SU-DHL-6 (cell line): Measurements from ENCODE around the gene SLTM.

ENCODE experiments used
- H2AFZ ChIP-seq: fragments of 200-600 bp; sonication (generic); 2 replicates; pipeline ENCODE4 v1.6.1; 2014; ENCODE audit warnings: low read depth, mild to moderate bottlenecking, moderate library complexity, mixed read lengths, antibody characterized with exemption, low read length; ENCODE audit not compliant: severe bottlenecking
- H3F3A ChIP-seq: fragments of 200-600 bp; shearing (Covaris generic); 2 replicates; pipeline ENCODE4 v1.6.0; 2016; ENCODE audit warnings: antibody characterized with exemption, mild to moderate bottlenecking; ENCODE audit not compliant: insufficient read depth
- H3K27ac ChIP-seq: fragments of 200-600 bp; sonication (generic); 2 replicates; pipeline ENCODE4 v1.5.1; 2016; ENCODE audit warnings: low read depth, mild to moderate bottlenecking, low read length, moderate library complexity, mixed read lengths
- H3K27me3 ChIP-seq: fragments of 200-600 bp; sonication (generic), shearing (Covaris generic); 2 replicates; pipeline ENCODE4 v1.6.0; 2014; ENCODE audit warnings: mild to moderate bottlenecking, low read length
- H3K36me3 ChIP-seq: fragments of 200-600 bp; sonication (generic); 2 replicates; pipeline ENCODE4 v1.6.1; 2014; ENCODE audit warnings: mild to moderate bottlenecking, low read length, mixed read lengths
- H3K4me2 ChIP-seq: fragments of 300-600, 200-600 bp; shearing (Covaris generic), sonication (generic); 2 replicates; pipeline ENCODE4 v1.6.0; 2014; ENCODE audit warnings: low read length, low read depth, mild to moderate bottlenecking; ENCODE audit not compliant: poor library complexity, severe bottlenecking
- H3K4me3 ChIP-seq: fragments of 200-600 bp; sonication (generic); 2 replicates; pipeline ENCODE4 v1.5.1; 2014; ENCODE audit warnings: antibody characterized with exemption, low read length, mild to moderate bottlenecking, mixed read lengths; ENCODE audit not compliant: insufficient read depth, poor library complexity, severe bottlenecking
- H3K79me2 ChIP-seq: fragments of 200-600 bp; sonication (generic); 2 replicates; pipeline ENCODE4 v1.6.1; 2014; ENCODE audit warnings: mild to moderate bottlenecking, low read length, moderate library complexity; ENCODE audit not compliant: insufficient read depth
- H3K9ac ChIP-seq: fragments of 200-600 bp; sonication (generic); 2 replicates; pipeline ENCODE4 v1.7.0; 2014; ENCODE audit warnings: mild to moderate bottlenecking, low read length
- H3K9me2 ChIP-seq: fragments of 200-600 bp; sonication (generic); replicated peaks from 2 replicates; pipeline ENCODE4 v1.6.1; 2014; ENCODE audit warnings: low read length; ENCODE audit not compliant: insufficient read depth
- H3K9me3 ChIP-seq: fragments of 200-600 bp; sonication (generic); 2 replicates; pipeline ENCODE4 v1.6.1; 2014; ENCODE audit warnings: low read length, mixed read lengths; ENCODE audit not compliant: insufficient read depth
- H4K20me1 ChIP-seq: fragments of 200-600 bp; sonication (generic); 2 replicates; pipeline ENCODE4 v1.6.1; 2014; ENCODE audit warnings: low read depth, mild to moderate bottlenecking, antibody characterized with exemption, low read length, moderate library complexity, mixed read lengths
- EZH2phosphoT487 ChIP-seq: fragments of 200-600 bp; sonication (generic), shearing (Covaris generic); conservative IDR thresholded peaks from 2 replicates; pipeline ENCODE4 v1.6.1; 2018; ENCODE audit warnings: mild to moderate bottlenecking, antibody characterized with exemption, low read length, moderate library complexity, mixed read lengths
- TF ChIP-seq, protein P1 (sequence below): fragments of 200-600 bp; sonication (generic); IDR thresholded peaks from one replicate; pipeline ENCODE4 v1.5.1; 2017; ENCODE audit warnings: antibody characterized with exemption, mild to moderate bottlenecking, low read length, moderate library complexity; ENCODE audit not compliant: insufficient read depth, poor library complexity, severe bottlenecking

SLTM gene

DNA sequence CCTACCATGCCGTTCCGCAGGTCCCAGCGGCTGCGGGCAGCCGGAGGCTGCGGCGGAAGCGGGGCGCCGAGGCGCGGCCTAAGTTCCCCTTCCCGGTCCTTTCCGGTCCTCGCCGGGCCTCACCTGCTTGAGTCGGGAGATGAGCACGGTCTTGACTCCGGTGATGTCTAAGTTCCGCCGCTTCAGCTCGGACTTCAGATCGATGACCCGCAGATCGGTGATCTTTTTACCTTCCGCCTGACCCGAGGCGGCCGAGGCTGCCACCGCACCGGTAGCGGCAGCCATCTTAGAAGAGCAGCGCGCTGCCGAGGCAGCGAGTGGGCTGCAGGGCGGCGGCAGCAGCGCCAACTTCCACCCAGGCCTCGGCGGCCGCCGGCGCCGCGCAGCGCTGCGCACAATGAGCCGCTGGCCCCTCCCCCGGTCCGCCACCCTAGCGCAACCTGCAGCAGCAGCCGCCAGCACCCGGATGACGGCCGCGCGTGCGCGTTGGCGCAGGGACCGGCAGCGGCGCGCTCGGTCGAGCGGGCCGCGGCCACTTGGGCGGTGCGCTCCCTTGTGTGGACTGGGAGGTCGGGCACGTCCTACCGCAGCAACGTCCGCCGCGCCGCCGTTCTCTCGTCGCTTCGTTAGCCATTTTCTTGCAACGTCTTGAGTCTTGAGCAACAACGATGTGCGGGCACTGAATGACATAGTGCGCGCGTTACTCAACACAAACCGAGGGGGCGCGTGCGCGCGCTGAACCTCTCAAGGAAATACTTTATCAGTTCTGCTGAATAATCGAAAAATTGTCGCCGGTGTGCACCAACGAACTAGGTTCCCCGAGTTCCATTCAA lies at the start of gene SLTM:
Gene SLTM, minus strand, starts transcription at position 399 of the 833 bp plus-strand sequence. Its CDS starts 114 bp downstream, at position 285.
- peak within 1 kb of the TSS; percentile 93 for H3K4me2 ChIP-seq
- H2AFZ ChIP-seq = peak within 1 kb of the TSS; percentile 93
- H3K4me3 ChIP-seq = peak within 1 kb of the TSS; percentile 70
- TF ChIP-seq, protein P1, sequence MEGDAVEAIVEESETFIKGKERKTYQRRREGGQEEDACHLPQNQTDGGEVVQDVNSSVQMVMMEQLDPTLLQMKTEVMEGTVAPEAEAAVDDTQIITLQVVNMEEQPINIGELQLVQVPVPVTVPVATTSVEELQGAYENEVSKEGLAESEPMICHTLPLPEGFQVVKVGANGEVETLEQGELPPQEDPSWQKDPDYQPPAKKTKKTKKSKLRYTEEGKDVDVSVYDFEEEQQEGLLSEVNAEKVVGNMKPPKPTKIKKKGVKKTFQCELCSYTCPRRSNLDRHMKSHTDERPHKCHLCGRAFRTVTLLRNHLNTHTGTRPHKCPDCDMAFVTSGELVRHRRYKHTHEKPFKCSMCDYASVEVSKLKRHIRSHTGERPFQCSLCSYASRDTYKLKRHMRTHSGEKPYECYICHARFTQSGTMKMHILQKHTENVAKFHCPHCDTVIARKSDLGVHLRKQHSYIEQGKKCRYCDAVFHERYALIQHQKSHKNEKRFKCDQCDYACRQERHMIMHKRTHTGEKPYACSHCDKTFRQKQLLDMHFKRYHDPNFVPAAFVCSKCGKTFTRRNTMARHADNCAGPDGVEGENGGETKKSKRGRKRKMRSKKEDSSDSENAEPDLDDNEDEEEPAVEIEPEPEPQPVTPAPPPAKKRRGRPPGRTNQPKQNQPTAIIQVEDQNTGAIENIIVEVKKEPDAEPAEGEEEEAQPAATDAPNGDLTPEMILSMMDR = no peak
- no peak for TF ChIP-seq EZH2phosphoT487
- H3K9me3 ChIP-seq = no peaks in the 10 kb centered on the region
- H3K9ac ChIP-seq = peak within 1 kb of the TSS; percentile 80
- peaks cover 40% of the 10 kb centered on the region for H3K79me2 ChIP-seq
- peak within 1 kb of the TSS; percentile 90 for H3K27ac ChIP-seq
- H4K20me1 ChIP-seq = no peaks in the 10 kb centered on the region
- no peaks in the 10 kb centered on the region for H3K9me2 ChIP-seq
- no peaks in the 10 kb centered on the region for H3K27me3 ChIP-seq
- H3F3A ChIP-seq = no peaks in the 10 kb centered on the region; the same call in 1 of the 2 replicates
- H3K36me3 ChIP-seq = peaks cover 10% of the 10 kb centered on the region; the same call in 1 of the 2 replicates

DNA sequence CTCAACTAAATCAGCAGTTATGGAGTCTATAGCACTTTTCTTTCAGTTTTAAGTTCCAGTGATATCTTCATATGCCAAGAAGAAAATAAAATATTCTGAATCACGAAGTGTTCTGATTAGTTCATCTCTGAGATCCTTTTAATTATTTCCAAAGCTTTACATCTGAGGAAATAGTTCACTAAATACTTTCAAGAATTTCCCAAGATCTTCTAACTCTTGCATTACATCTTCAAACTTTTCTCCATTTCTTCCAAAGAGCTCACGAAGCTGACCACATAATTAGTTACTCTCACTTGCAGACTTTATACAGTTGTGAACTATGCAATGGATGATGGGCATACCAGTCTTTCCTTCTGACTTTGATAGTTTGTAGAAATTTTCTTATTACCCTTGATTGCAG lies 49.8 kb upstream of the SLTM start:
- Histone ChIP-seq H3K27me3 (no peaks in the 10 kb centered on the region), H3K4me3 (no peak overlapping the region), H3K27ac (no peak overlapping the region), H3K9me2 (no peaks in the 10 kb centered on the region), H3K79me2 (peaks cover 7% of the 10 kb centered on the region), H3K36me3 (no peaks in the 10 kb centered on the region), H3K9ac (no peak overlapping the region), H3K9me3 (no peaks in the 10 kb centered on the region), H2AFZ (no peak overlapping the region), H4K20me1 (0 out of 2 replicates have a peak, but pooled peaks cover 2% of the 10 kb centered on the region), H3F3A (peaks cover 20% of the 10 kb centered on the region), H3K4me2 (no peak overlapping the region)
- TF ChIP-seq, protein P1 = no peak
- TF ChIP-seq EZH2phosphoT487 = no peak

DNA sequence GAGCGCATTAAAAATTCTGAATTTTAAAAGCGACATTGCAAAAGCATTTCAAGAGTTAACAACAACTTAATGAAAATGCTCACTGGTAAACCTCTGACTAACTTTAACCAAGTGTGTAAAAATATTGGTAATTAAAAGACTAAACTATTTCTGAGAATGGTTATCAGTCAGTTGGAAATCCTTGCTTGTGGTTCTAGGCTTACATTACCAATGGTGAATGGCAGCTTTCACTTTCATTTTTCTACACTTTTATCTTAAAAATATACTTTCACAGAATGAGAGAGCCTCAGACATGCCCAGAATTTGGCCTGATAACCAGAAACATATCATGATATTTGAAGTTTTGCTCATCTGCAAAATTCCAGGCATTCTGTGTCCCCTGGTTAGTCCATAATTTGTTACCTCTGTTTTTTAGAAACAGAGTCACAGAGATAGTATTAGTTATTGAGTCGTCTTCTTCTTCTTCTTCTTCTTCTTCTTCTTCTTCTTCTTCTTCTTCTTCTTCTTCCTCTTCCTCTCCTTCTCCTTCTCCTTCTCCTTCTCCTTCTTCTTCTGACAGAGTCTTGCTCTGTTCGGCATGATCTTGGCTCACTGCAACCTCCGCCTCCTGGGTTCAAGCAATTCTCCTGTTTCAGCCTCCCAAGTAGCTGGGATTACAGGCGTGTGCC lies 48.5 kb upstream of the SLTM start:
- Histone ChIP-seq H2AFZ (peak overlapping the region; percentile 36), H4K20me1 (no peaks in the 10 kb centered on the region), H3K9me3 (no peaks in the 10 kb centered on the region), H3K4me2 (peak overlapping the region; percentile 52), H3K36me3 (no peaks in the 10 kb centered on the region), H3K9me2 (no peaks in the 10 kb centered on the region), H3K27me3 (no peaks in the 10 kb centered on the region), H3F3A (peaks cover 23% of the 10 kb centered on the region), H3K9ac (no peak overlapping the region), H3K27ac (no peak overlapping the region), H3K79me2 (no peaks in the 10 kb centered on the region), H3K4me3 (no peak overlapping the region)
- TF ChIP-seq, protein P1 = no peak
- no peak for TF ChIP-seq EZH2phosphoT487
